ENCODE results near the gene SLC2A13. TPM values are rescaled to one million over a fixed set of nuclear protein-coding genes. Genes with fewer than 3 reads are reported as not detected.

The SLC2A13 gene
- polyA plus RNA-seq, 1 donor (not counting 4 experiments of a cell fraction or from before 2014, with no cell fraction given), result 1.1 TPM

- Histone ChIP-seq H3K9me1 (ENCODE audit: control insufficient read depth, extremely low read depth, insufficient read depth, low read length) (no peaks in the 10 kb centered on the region), H3K9me3 (ENCODE audit: control insufficient read depth, low read depth, low read length) (no peaks in the 10 kb centered on the region), H3K27ac (ENCODE audit: control insufficient read depth, insufficient read depth, low read length) (no peak overlapping the region), H3K4me1 (ENCODE audit: control insufficient read depth, extremely low read depth, insufficient read depth, low read length) (peaks cover 5% of the 10 kb centered on the region), H3K9ac (ENCODE audit: control insufficient read depth, extremely low read depth, insufficient read depth, low read length) (no peak overlapping the region), H3K4me2 (ENCODE audit: control insufficient read depth, extremely low read depth, insufficient read depth, low read depth, low read length) (no peak overlapping the region), H3K79me2 (ENCODE audit: control insufficient read depth, insufficient read depth, low read length) (no peaks in the 10 kb centered on the region), H2AFZ (ENCODE audit: control insufficient read depth, low read length) (no peak overlapping the region), H3K36me3 (ENCODE audit: control insufficient read depth in 2 of 2, extremely low read depth in 1 of 2, insufficient read depth in 2 of 2, low read length in 2 of 2) (no peaks in the 10 kb centered on the region), H3K27me3 (ENCODE audit: control insufficient read depth, extremely low read depth, insufficient read depth, low read length) (no peaks in the 10 kb centered on the region), H4K20me1 (ENCODE audit: control insufficient read depth, extremely low read depth, insufficient read depth, low read length) (no peaks in the 10 kb centered on the region), H3K4me3 (ENCODE audit: control insufficient read depth in 2 of 3, extremely low read depth in 1 of 3, insufficient read depth in 2 of 3, low read depth in 1 of 3, low read length in 3 of 3) (no peak overlapping the region)
- DNase-seq (ENCODE audit: low read depth, low spot score) (no peak), FAIRE-seq (no peak)
- TF ChIP-seq, protein P1, sequence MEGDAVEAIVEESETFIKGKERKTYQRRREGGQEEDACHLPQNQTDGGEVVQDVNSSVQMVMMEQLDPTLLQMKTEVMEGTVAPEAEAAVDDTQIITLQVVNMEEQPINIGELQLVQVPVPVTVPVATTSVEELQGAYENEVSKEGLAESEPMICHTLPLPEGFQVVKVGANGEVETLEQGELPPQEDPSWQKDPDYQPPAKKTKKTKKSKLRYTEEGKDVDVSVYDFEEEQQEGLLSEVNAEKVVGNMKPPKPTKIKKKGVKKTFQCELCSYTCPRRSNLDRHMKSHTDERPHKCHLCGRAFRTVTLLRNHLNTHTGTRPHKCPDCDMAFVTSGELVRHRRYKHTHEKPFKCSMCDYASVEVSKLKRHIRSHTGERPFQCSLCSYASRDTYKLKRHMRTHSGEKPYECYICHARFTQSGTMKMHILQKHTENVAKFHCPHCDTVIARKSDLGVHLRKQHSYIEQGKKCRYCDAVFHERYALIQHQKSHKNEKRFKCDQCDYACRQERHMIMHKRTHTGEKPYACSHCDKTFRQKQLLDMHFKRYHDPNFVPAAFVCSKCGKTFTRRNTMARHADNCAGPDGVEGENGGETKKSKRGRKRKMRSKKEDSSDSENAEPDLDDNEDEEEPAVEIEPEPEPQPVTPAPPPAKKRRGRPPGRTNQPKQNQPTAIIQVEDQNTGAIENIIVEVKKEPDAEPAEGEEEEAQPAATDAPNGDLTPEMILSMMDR (optimal IDR thresholded peaks at IDR 0.05 in 1 of 3, IDR thresholded peaks at IDR 0.05 in 1 of 3, conservative IDR thresholded peaks at IDR 0.05 in 1 of 3; ENCODE audit: extremely low read depth in 1 of 3, insufficient read depth in 2 of 3, low read length in 3 of 3), result no peak
- no peak for TF ChIP-seq EZH2 (IDR thresholded peaks at IDR 0.05; ENCODE audit: low read length)
- dilution Hi-C loops (cut with MboI; ENCODE audit: extremely low pct_ligation_motif_present, low sequenced_read_pairs), result no loop called here
Observed at GRCh38 chr12:39989501-39989900, 116.4 kb downstream of the SLC2A13 start.

GRCh38 chr12:39988574-39988973, 117.3 kb downstream of the SLC2A13 start:
- no peak for TF ChIP-seq EZH2 (IDR thresholded peaks at IDR 0.05; ENCODE audit: low read length)
- TF ChIP-seq, protein P1 (optimal IDR thresholded peaks at IDR 0.05 in 1 of 3, IDR thresholded peaks at IDR 0.05 in 1 of 3, conservative IDR thresholded peaks at IDR 0.05 in 1 of 3; ENCODE audit: extremely low read depth in 1 of 3, insufficient read depth in 2 of 3, low read length in 3 of 3), result no peak
- Histone ChIP-seq H3K9me1 (ENCODE audit: control insufficient read depth, extremely low read depth, insufficient read depth, low read length) (no peaks in the 10 kb centered on the region), H3K27ac (ENCODE audit: control insufficient read depth, insufficient read depth, low read length) (no peak overlapping the region), H3K9ac (ENCODE audit: control insufficient read depth, extremely low read depth, insufficient read depth, low read length) (no peak overlapping the region), H3K4me1 (ENCODE audit: control insufficient read depth, extremely low read depth, insufficient read depth, low read length) (peaks cover 5% of the 10 kb centered on the region), H4K20me1 (ENCODE audit: control insufficient read depth, extremely low read depth, insufficient read depth, low read length) (no peaks in the 10 kb centered on the region), H3K4me3 (ENCODE audit: control insufficient read depth in 2 of 3, extremely low read depth in 1 of 3, insufficient read depth in 2 of 3, low read depth in 1 of 3, low read length in 3 of 3) (no peak overlapping the region), H3K9me3 (ENCODE audit: control insufficient read depth, low read depth, low read length) (no peaks in the 10 kb centered on the region), H3K36me3 (ENCODE audit: control insufficient read depth in 2 of 2, extremely low read depth in 1 of 2, insufficient read depth in 2 of 2, low read length in 2 of 2) (no peaks in the 10 kb centered on the region), H3K4me2 (ENCODE audit: control insufficient read depth, extremely low read depth, insufficient read depth, low read depth, low read length) (no peak overlapping the region), H3K79me2 (ENCODE audit: control insufficient read depth, insufficient read depth, low read length) (no peaks in the 10 kb centered on the region), H3K27me3 (ENCODE audit: control insufficient read depth, extremely low read depth, insufficient read depth, low read length) (no peaks in the 10 kb centered on the region), H2AFZ (ENCODE audit: control insufficient read depth, low read length) (no peak overlapping the region)
- FAIRE-seq (no peak), DNase-seq (ENCODE audit: low read depth, low spot score) (no peak)
- dilution Hi-C loops (cut with MboI; ENCODE audit: extremely low pct_ligation_motif_present, low sequenced_read_pairs), result no loop called here

Data from keratinocyte (primary cell).